Measurements from ENCODE around the gene TGFBR3.

- TF ChIP-seq POLR2A (IDR thresholded peaks at IDR 0.05; ENCODE audit: low read depth, low read length), result no peak
- no peak for TF ChIP-seq TAF1 (IDR thresholded peaks at IDR 0.05; ENCODE audit: borderline replicate concordance, low read depth, low read length)
- TF ChIP-seq POLR2AphosphoS5 (IDR thresholded peaks at IDR 0.05; ENCODE audit: low read depth, low read length), result no peak
These were observed 39.8 kb downstream of the TGFBR3 start for GRCh38 chr1:91846007-91846638.
